Left cardiac atrium (tissue), 4 donors: ENCODE results near the gene TMEM209. TPM values are rescaled to one million over a fixed set of nuclear protein-coding genes. Genes with fewer than 3 reads are reported as not detected.
"Not testable (repeated sequence)": the region's sequence is repeated elsewhere in the genome, so short reads cannot be mapped to it uniquely, and the experiment has no call there.

Experiments
- ATAC-seq, 2 donors: fragments of 200-7000 bp; cut with Tn5 transposase; one replicate each; pipeline ENCODE4 v1.9.1; 2020; ENCODE audit warnings: mild to moderate bottlenecking in 2 of 2, moderate library complexity in 2 of 2
- DNase-seq: peaks from one replicate; pipeline ENCODE4 v3.0.0-alpha.2; 2020
- intact Hi-C, 2 donors: fragments of 100-400 bp; cut with DNase I; formaldehyde crosslinking; loops; one replicate each; pipeline versions ENCODE4 v1.14.1 to v1.15.1; 2022 to 2023
- total RNA-seq, 2 donors: library from RNA; stranded (reverse); fragmentation: NEBNext Ultra II Directional; extraction: Animal tissue kit (Norgen Biotek cat#: 25700); gene quantifications; one replicate each; pipeline ENCODE4 v1.2.1, GENCODE V29; 2021
- donor health status: DM: no; HTN: yes; CAD: no.
- donor health status: DM: no; HTN: yes; CAD: no; lungs with severe emphysema.
- donor health status: DM: yes; HTN: yes; CAD: no.
- donor health status: Dilated cardiomyopathy.

The TMEM209 gene
- total RNA-seq, 2 donors from 2014 or later: 9.4 to 11.2 TPM

GRCh38 chr7:130134726-130135125, 70.5 kb downstream of the TMEM209 start:
- ATAC-seq (no peak), DNase-seq (no peak)
- intact Hi-C loops: no loop called here

- intact Hi-C loops: no loop called here
- ATAC-seq (no peak), DNase-seq (no peak)
These were observed 71.0 kb downstream of the TMEM209 start for GRCh38 chr7:130134106-130134636.

GRCh38 chr7:130133029-130133782, 72.0 kb downstream of the TMEM209 start:
- intact Hi-C loops: no loop called here
- ATAC-seq: no peak
- DNase-seq: no peak

- no peak for DNase-seq
- intact Hi-C loops: no loop called here
These were observed 73.0 kb downstream of the TMEM209 start for GRCh38 chr7:130131964-130132875.

GRCh38 chr7:130131191-130131834, 73.9 kb downstream of the TMEM209 start:
- intact Hi-C loops: no loop called here
- no peak for ATAC-seq
- no peak for DNase-seq

More at GRCh38 chr7:130131964-130132875, 73.0 kb downstream of the TMEM209 start:
- no peak for ATAC-seq

- DNase-seq: no peak
- ATAC-seq: no peak
- intact Hi-C loops: no loop called here
These were observed 76.2 kb downstream of the TMEM209 start for GRCh38 chr7:130129011-130129411.

GRCh38 chr7:130127821-130128317, 77.3 kb downstream of the TMEM209 start:
- DNase-seq (no peak), ATAC-seq (no peak)
- intact Hi-C loops: no loop called here

GRCh38 chr7:130127404-130127803, 77.8 kb downstream of the TMEM209 start:
- intact Hi-C loops: no loop called here

GRCh38 chr7:130126840-130127239, 78.4 kb downstream of the TMEM209 start:
- DNase-seq, intact Hi-C loops, ATAC-seq: not testable (repeated sequence)

More at GRCh38 chr7:130127404-130127803, 77.8 kb downstream of the TMEM209 start:
- ATAC-seq (no peak), DNase-seq (no peak)

- intact Hi-C loops: no loop called here
These were observed 80.5 kb downstream of the TMEM209 start for GRCh38 chr7:130124711-130125110.

GRCh38 chr7:130123501-130123900, 81.7 kb downstream of the TMEM209 start:
- ATAC-seq: no peak
- intact Hi-C loops: no loop called here
- DNase-seq: no peak

More at GRCh38 chr7:130124711-130125110, 80.5 kb downstream of the TMEM209 start:
- no peak for ATAC-seq
- no peak for DNase-seq

- intact Hi-C loops: no loop called here
These were observed 86.4 kb downstream of the TMEM209 start for GRCh38 chr7:130118801-130119200.

GRCh38 chr7:130118294-130118693, 86.9 kb downstream of the TMEM209 start:
- intact Hi-C loops: no loop called here
- ATAC-seq: no peak
- no peak for DNase-seq

More at GRCh38 chr7:130118801-130119200, 86.4 kb downstream of the TMEM209 start:
- ATAC-seq (no peak), DNase-seq (no peak)

GRCh38 chr7:130114776-130115175, 90.4 kb downstream of the TMEM209 start:
- intact Hi-C loops: no loop called here
- DNase-seq (no peak), ATAC-seq (no peak)

Other genes starting within 250 kb of the TMEM209 start
- 10 to 100 TPM; 16.0 to 16.2 TPM for gene ZC3HC1, start 154.0 kb downstream of the TMEM209 start, total RNA-seq
- gene KLHDC10, start 134.9 kb downstream of the TMEM209 start, total RNA-seq: 10 to 100 TPM; 23.8 to 28.5 TPM
- gene SSMEM1, start 2.5 kb upstream of the TMEM209 start, total RNA-seq: not detected
- under 1 TPM in 1 of 2 donors, not detected in 1; 0.38 TPM for gene CPA2, start 61.5 kb upstream of the TMEM209 start, total RNA-seq
- 1 to 10 TPM; 3.5 to 3.8 TPM for gene CPA4, start 87.8 kb upstream of the TMEM209 start, total RNA-seq
- not detected for gene CPA5, start 139.4 kb upstream of the TMEM209 start, total RNA-seq
- gene CPA1, start 175.1 kb upstream of the TMEM209 start, total RNA-seq: under 1 TPM; 0.29 TPM
- 1 to 10 TPM; 6.2 to 7.0 TPM for gene CEP41, start 235.6 kb upstream of the TMEM209 start, total RNA-seq